Effector memory CD4-positive, alpha-beta T cell (primary cell): Measurements from ENCODE around the gene MAP3K12.

Experiments used
- DNase-seq, 3 donors: peaks; one replicate each; pipeline ENCODE4 v3.0.0-alpha.2; 2020
- H3K27ac ChIP-seq: 2 replicates; pipeline ENCODE4 v1.7.0; 2013; ENCODE audit warnings: mild to moderate bottlenecking, low read length, moderate library complexity; ENCODE audit not compliant: insufficient read depth, poor library complexity, severe bottlenecking
- H3K27me3 ChIP-seq: replicated peaks from 2 replicates; pipeline ENCODE4 v1.7.0; 2013; ENCODE audit warnings: mild to moderate bottlenecking, low read length; ENCODE audit not compliant: insufficient read depth, control insufficient read depth, poor library complexity, severe bottlenecking
- H3K36me3 ChIP-seq: 2 replicates; pipeline ENCODE4 v1.7.0; 2013; ENCODE audit warnings: mild to moderate bottlenecking, low read length, moderate library complexity; ENCODE audit not compliant: control insufficient read depth, insufficient read depth
- H3K4me1 ChIP-seq: 2 replicates; pipeline ENCODE4 v1.7.0; 2013; ENCODE audit warnings: low read length, mild to moderate bottlenecking; ENCODE audit not compliant: control insufficient read depth, insufficient read depth, poor library complexity, severe bottlenecking
- H3K4me3 ChIP-seq: 2 replicates; pipeline ENCODE4 v1.7.0; 2013; ENCODE audit warnings: low read length, low read depth, mild to moderate bottlenecking; ENCODE audit not compliant: insufficient read depth, poor library complexity, severe bottlenecking
- H3K9me3 ChIP-seq: 2 replicates; pipeline ENCODE4 v1.7.0; 2013; ENCODE audit warnings: mild to moderate bottlenecking, low read length, moderate library complexity; ENCODE audit not compliant: control insufficient read depth

MAP3K12 gene

DNA sequence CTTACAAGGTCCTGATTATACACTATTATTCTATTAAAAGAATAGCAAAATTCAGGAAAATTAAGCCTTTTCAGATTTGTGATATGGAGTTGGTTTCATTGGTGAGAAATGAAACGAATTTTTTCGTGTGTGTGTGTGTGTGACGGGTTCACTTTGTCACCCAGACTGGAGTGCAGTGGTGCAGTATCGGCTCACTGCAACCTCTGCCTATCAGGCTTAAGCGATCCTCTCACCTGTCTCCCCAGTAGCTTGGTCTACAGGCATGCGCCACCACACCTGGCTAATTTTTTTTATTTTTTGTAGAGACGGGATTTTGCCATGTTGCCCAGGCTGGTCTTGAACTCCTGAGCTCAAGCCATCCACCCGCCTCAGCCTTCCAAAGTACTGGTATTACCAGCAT, 37.7 kb downstream of the MAP3K12 start:
- H3K27ac ChIP-seq = no peak overlapping the region
- no peaks in the 10 kb centered on the region for H3K9me3 ChIP-seq
- H3K36me3 ChIP-seq = peaks cover 99% of the 10 kb centered on the region
- no peak for DNase-seq
- no peak overlapping the region for H3K4me3 ChIP-seq
- no peaks in the 10 kb centered on the region for H3K27me3 ChIP-seq
- no peaks in the 10 kb centered on the region for H3K4me1 ChIP-seq

DNA sequence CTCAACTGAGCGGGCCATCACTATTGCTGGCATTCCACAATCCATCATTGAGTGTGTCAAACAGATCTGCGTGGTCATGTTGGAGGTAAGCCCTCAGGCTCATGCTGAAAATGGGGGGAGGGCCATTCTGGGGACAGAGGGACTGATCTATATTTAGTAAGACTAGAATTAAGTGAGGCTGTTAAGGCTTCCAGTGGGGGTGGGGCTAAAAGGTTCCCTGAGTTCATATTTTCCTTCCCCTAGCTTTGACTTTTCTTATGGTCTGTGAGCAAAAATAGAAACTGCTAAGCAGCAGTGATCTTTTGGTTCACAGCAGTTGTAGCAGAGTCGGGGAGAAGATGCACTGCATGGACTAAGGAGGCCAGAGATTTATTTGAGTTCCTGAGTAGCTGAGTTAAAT, 38.2 kb downstream of the MAP3K12 start:
- Histone ChIP-seq H3K36me3 (peaks cover 99% of the 10 kb centered on the region), H3K27ac (no peak overlapping the region), H3K9me3 (no peaks in the 10 kb centered on the region), H3K4me3 (no peak overlapping the region), H3K27me3 (no peaks in the 10 kb centered on the region), H3K4me1 (no peaks in the 10 kb centered on the region)
- no peak for DNase-seq

- H3K36me3 ChIP-seq = peaks cover 99% of the 10 kb centered on the region
- no peaks in the 10 kb centered on the region for H3K4me1 ChIP-seq
- DNase-seq = no peak
- no peak overlapping the region for H3K4me3 ChIP-seq
- H3K27me3 ChIP-seq = no peaks in the 10 kb centered on the region
- no peaks in the 10 kb centered on the region for H3K9me3 ChIP-seq
- no peak overlapping the region for H3K27ac ChIP-seq
Measured at GRCh38 chr12:53459097-53459496, 40.2 kb downstream of the MAP3K12 start.

GRCh38 chr12:53456654-53457366, 42.4 kb downstream of the MAP3K12 start:
- H3K36me3 ChIP-seq = peaks cover 76% of the 10 kb centered on the region
- no peak overlapping the region for H3K27ac ChIP-seq
- DNase-seq = no peak
- H3K9me3 ChIP-seq = no peaks in the 10 kb centered on the region
- H3K27me3 ChIP-seq = no peaks in the 10 kb centered on the region
- H3K4me3 ChIP-seq = no peak overlapping the region
- peaks cover 9% of the 10 kb centered on the region for H3K4me1 ChIP-seq

GRCh38 chr12:53454707-53455106, 44.6 kb downstream of the MAP3K12 start:
- peaks cover 9% of the 10 kb centered on the region for H3K4me1 ChIP-seq
- H3K27ac ChIP-seq = no peak overlapping the region
- DNase-seq = no peak
- no peaks in the 10 kb centered on the region for H3K9me3 ChIP-seq
- H3K27me3 ChIP-seq = no peaks in the 10 kb centered on the region
- peaks cover 55% of the 10 kb centered on the region for H3K36me3 ChIP-seq
- no peak overlapping the region for H3K4me3 ChIP-seq

DNA sequence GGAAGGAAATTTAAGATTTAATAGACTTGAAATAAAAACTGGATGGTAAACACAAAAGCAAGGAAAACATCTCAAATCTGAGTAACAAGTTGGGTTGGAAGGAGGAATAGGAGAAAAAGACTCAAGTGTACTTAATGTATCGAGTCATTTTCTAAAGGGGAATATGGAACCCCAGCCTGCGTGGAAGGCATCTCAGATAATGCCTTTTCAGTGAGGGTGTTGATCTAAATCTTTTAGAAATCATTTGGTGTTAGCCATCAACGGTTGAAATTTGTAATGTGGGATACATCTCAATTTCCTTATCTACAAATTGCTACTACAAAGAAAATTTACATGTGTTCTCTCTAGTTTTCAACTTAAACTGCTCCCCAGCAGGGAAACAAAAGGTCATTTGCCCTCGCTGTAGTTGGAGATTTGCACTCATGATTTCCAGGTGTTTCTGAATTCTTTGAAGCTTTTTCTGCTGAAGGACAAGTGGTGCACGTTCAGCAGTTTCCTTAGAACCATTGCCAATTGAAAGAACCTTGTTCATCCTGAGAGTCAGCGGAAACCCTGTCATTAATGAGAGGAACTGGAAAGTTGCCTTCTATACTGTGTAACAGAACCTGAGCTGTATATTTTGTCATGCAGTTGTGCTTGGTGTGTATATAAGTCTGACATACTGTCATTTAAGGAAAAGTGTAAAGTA, 45.2 kb downstream of the MAP3K12 start:
- H3K4me1 ChIP-seq = peaks cover 9% of the 10 kb centered on the region
- no peak overlapping the region for H3K4me3 ChIP-seq
- peak overlapping the region; percentile 89 for H3K27ac ChIP-seq
- no peaks in the 10 kb centered on the region for H3K9me3 ChIP-seq
- H3K27me3 ChIP-seq = no peaks in the 10 kb centered on the region
- DNase-seq = no peak
- H3K36me3 ChIP-seq = peaks cover 49% of the 10 kb centered on the region

GRCh38 chr12:53452159-53453077, 46.8 kb downstream of the MAP3K12 start:
- Histone ChIP-seq H3K9me3 (no peaks in the 10 kb centered on the region), H3K36me3 (peaks cover 39% of the 10 kb centered on the region), H3K27me3 (no peaks in the 10 kb centered on the region), H3K4me1 (peaks cover 9% of the 10 kb centered on the region), H3K4me3 (peak overlapping the region; percentile 74), H3K27ac (peak overlapping the region; percentile 89)
- DNase-seq = peak; percentile 63 to 71 (median 70)

DNA sequence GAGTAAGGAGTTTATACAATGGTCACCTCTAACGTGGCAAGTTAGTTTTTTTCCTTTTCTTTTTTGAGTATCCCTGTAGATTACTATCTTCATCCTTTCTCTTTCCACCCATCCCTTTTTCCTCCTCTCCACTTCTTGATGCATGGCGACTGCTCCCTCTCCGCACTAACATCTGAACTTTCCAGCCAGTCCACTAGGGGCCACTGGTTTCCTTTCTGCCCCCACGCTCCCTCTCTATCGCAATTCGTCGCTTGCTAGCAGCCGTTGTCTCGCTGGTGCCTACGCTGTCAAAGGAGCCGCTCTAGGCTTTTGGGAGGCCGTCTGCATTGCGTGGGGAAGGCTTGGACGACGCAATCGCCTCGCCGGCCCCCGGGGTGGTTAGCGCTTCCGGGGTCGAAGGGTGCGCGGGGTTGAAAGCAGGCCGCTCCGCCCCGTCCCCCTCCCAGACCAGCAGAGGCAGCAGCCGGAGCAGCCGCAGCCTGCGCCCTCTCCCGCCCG, 47.5 kb downstream of the MAP3K12 start, which contains the start of gene PCBP2:
PCBP2 (plus strand) TSS at position 442 of the 498 bp plus-strand sequence. CDS start 2,699 bp downstream, outside the sequence.
- DNase-seq = peak; percentile 95 to 96 (median 96)
- Histone ChIP-seq H3K27me3 (no peaks in the 10 kb centered on the region), H3K9me3 (no peaks in the 10 kb centered on the region), H3K36me3 (peaks cover 32% of the 10 kb centered on the region), H3K4me1 (peaks cover 9% of the 10 kb centered on the region), H3K4me3 (peak within 1 kb of the TSS; percentile 74), H3K27ac (peak within 1 kb of the TSS; percentile 89)

- no peaks in the 10 kb centered on the region for H3K27me3 ChIP-seq
- no peak for DNase-seq
- H3K9me3 ChIP-seq = no peaks in the 10 kb centered on the region
- H3K4me3 ChIP-seq = no peak overlapping the region
- H3K36me3 ChIP-seq = peaks cover 24% of the 10 kb centered on the region
- H3K4me1 ChIP-seq = peaks cover 9% of the 10 kb centered on the region
- no peak overlapping the region for H3K27ac ChIP-seq
Measured at GRCh38 chr12:53450936-53451335, 48.3 kb downstream of the MAP3K12 start.
